T-cell (primary cell): Measurements from ENCODE around the gene CSDE1. TPM values are rescaled to one million over a fixed set of nuclear protein-coding genes. Genes with fewer than 3 reads are reported as not detected.

Experiments
- ATAC-seq, 4 experiments: fragments of 200-7000 bp in 3 of 4; fragments of 150-1000 bp in 1 of 4; cut with Tn5 transposase; replicated peaks in 1 of 4; 1 replicate in 3 of 4; 2 replicates in 1 of 4; pipeline ENCODE4 v1.10.0; 2021; ENCODE audit warnings: moderate library complexity in 3 of 4, mild to moderate bottlenecking in 2 of 4, moderate number of reproducible peaks in 1 of 4
- CTCF ChIA-PET, 2 donors: fragments of 300-600 bp; sonication (Branson Sonifier 250); formaldehyde crosslinking; loops; one replicate each; lab custom pipeline; 2022; ENCODE audit warnings: antibody characterized with exemption in 2 of 2; lab: Charles Lee
- POLR2A ChIA-PET, 2 donors: fragments of 300-600 bp; sonication (Branson Sonifier 250); formaldehyde crosslinking; loops; one replicate each; lab custom pipeline; 2022; ENCODE audit warnings: antibody characterized with exemption in 2 of 2; lab: Charles Lee
- DNase-seq, 35 experiments: peaks; one replicate each; pipeline versions ENCODE4 v3.0.0 to v3.0.0-alpha.2; 2013 to 2023
- H3K27ac ChIP-seq: one replicate; pipeline ENCODE4 v1.5.1; 2013; ENCODE audit warnings: low read length
- H3K27me3 ChIP-seq, 2 experiments: replicated peaks in 1 of 2; 1 replicate in 1 of 2; 2 replicates in 1 of 2; pipeline versions ENCODE4 v1.6.1 to v1.7.0; 2013; ENCODE audit warnings: low read length in 1 of 2, mixed read lengths in 1 of 2; ENCODE audit not compliant: control insufficient read depth in 2 of 2, insufficient read depth in 2 of 2; ENCODE audit errors: extremely low read depth in 1 of 2
- H3K36me3 ChIP-seq, 2 donors: 1 replicate in 1 of 2; 2 replicates in 1 of 2; pipeline versions ENCODE4 v1.6.1 to v1.7.0; 2013; ENCODE audit warnings: low read length in 1 of 2; ENCODE audit not compliant: control insufficient read depth in 2 of 2, insufficient read depth in 1 of 2; ENCODE audit errors: extremely low read depth in 1 of 2
- H3K4me1 ChIP-seq, 2 experiments: 1 replicate in 1 of 2; 2 replicates in 1 of 2; pipeline versions ENCODE4 v1.6.1 to v1.7.0; 2013; ENCODE audit warnings: low read length in 2 of 2, mixed read lengths in 1 of 2; ENCODE audit not compliant: insufficient read depth in 2 of 2, control insufficient read depth in 1 of 2; ENCODE audit errors: extremely low read depth in 1 of 2
- H3K4me3 ChIP-seq, 2 donors: 1 replicate in 1 of 2; 2 replicates in 1 of 2; pipeline versions ENCODE4 v1.5.1 to v1.7.0; 2013; ENCODE audit warnings: mild to moderate bottlenecking in 2 of 2, low read length in 1 of 2, moderate library complexity in 1 of 2; ENCODE audit not compliant: control insufficient read depth in 1 of 2; ENCODE audit errors: extremely low read depth in 1 of 2
- H3K9me3 ChIP-seq: 2 replicates; pipeline ENCODE4 v1.7.0; 2013
- H3K27ac Mint-ChIP-seq, 2 donors: one replicate each; pipeline ENCODE4 v1.8.0; 2020 to 2021; ENCODE audit warnings: mild to moderate bottlenecking in 2 of 2, mixed read lengths in 2 of 2
- H3K27me3 Mint-ChIP-seq, 2 donors: one replicate each; pipeline ENCODE4 v1.8.0; 2021 to 2022; ENCODE audit warnings: mixed read lengths in 2 of 2
- H3K36me3 Mint-ChIP-seq: one replicate; pipeline ENCODE4 v1.8.0; 2021; ENCODE audit warnings: mixed read lengths
- H3K4me1 Mint-ChIP-seq, 3 donors: one replicate each; pipeline ENCODE4 v1.8.0; 2020 to 2022; ENCODE audit warnings: mixed read lengths in 3 of 3, mild to moderate bottlenecking in 1 of 3
- H3K4me3 Mint-ChIP-seq, 3 donors: one replicate each; pipeline ENCODE4 v1.8.0; 2020 to 2022; ENCODE audit warnings: mild to moderate bottlenecking in 3 of 3, mixed read lengths in 3 of 3, moderate library complexity in 3 of 3
- H3K9me3 Mint-ChIP-seq, 3 donors: one replicate each; pipeline ENCODE4 v1.8.0; 2020 to 2022; ENCODE audit warnings: mixed read lengths in 3 of 3
- WGBS: methylation state at CpG from one replicate; pipeline ENCODE4 v1.1.5; 2013; ENCODE audit warnings: missing lambda C conversion rate; ENCODE audit not compliant: insufficient coverage; 5-methylcytosine and 5-hydroxymethylcytosine counted together
- total RNA-seq, 35 experiments: library from RNA in 6 of 35; stranded (reverse) in 6 of 35; fragments of 120-200 nt in 1 of 35; gene quantifications; one replicate each; pipeline versions ENCODE4 v1.2.1 to v1.2.4 and lab custom pipeline; 2013 to 2026

Gene CSDE1
- total RNA-seq, 5 donors from 2014 or later (not counting 1 experiment from before 2014, with no cell fraction given): 384 to 623 (median 411) TPM

- DNase-seq (no peak), ATAC-seq (no peak)
- ChIA-PET POLR2A (interaction anchor here (0.6 to 0.7 kb wide), 3 partner anchors 38 to 1850 kb away, joined by 3 to 8 read pairs (median 4); no protein-coding TSS in a partner anchor), CTCF (no interaction called here)
- no peaks in the 10 kb centered on the region for H3K27me3 ChIP-seq
- no peaks in the 10 kb centered on the region for H3K27me3 Mint-ChIP-seq
- no peak overlapping the region for H3K4me3 ChIP-seq
- peaks cover 0 to 6% (median 5%) of the 10 kb centered on the region in 3 donors for H3K9me3 Mint-ChIP-seq
- no peak overlapping the region for H3K4me3 Mint-ChIP-seq
- no peaks in the 10 kb centered on the region for H3K4me1 Mint-ChIP-seq
- H3K4me1 ChIP-seq: no peaks in the 10 kb centered on the region
- H3K36me3 ChIP-seq: peaks cover 0 to 4% of the 10 kb centered on the region in 2 donors
- peaks cover 13% of the 10 kb centered on the region for H3K36me3 Mint-ChIP-seq
- no peak overlapping the region for H3K27ac Mint-ChIP-seq
- WGBS: 100% methylated on average over 2 of the region's 4 CpGs
- no peaks in the 10 kb centered on the region for H3K9me3 ChIP-seq
- no peak overlapping the region for H3K27ac ChIP-seq
Observed at GRCh38 chr1:114764689-114765088, 6.9 kb upstream of the CSDE1 start.

- ChIA-PET POLR2A (no interaction called here), CTCF (interaction anchor here in 1 of 2 donors (2.0 kb wide), 1 partner anchor 22 kb away, joined by 6 read pairs; the partner anchor contains the start of gene SIKE1)
- Histone ChIP-seq H3K27ac (peak overlapping the region; percentile 100), H3K27me3 (no peaks in the 10 kb centered on the region), H3K36me3 (no peaks in the 10 kb centered on the region), H3K9me3 (no peaks in the 10 kb centered on the region), H3K4me1 (peaks cover 23 to 37% of the 10 kb centered on the region in 2 experiments), H3K4me3 (peak overlapping the region; percentile 99 to 100)
- H3K9me3 Mint-ChIP-seq: peaks cover 0 to 4% (median 3%) of the 10 kb centered on the region in 3 donors
- no peaks in the 10 kb centered on the region for H3K27me3 Mint-ChIP-seq
- 83% methylated on average over 1 of the region's 6 CpGs for WGBS
- H3K4me1 Mint-ChIP-seq: peaks cover 44 to 50% (median 48%) of the 10 kb centered on the region in 3 donors
- peak overlapping the region; percentile 99 for H3K27ac Mint-ChIP-seq
- H3K36me3 Mint-ChIP-seq: peaks cover 6% of the 10 kb centered on the region
- peak overlapping the region; percentile 99 to 100 (median 99) for H3K4me3 Mint-ChIP-seq
- no peak for ATAC-seq
- DNase-seq: no peak
Observed at GRCh38 chr1:114758256-114758832, 560 bp upstream of the CSDE1 start.

- Histone ChIP-seq H3K9me3 (no peaks in the 10 kb centered on the region), H3K27me3 (no peaks in the 10 kb centered on the region), H3K27ac (peak overlapping the region; percentile 100), H3K36me3 (peaks cover 0 to 5% of the 10 kb centered on the region in 2 donors), H3K4me3 (peak overlapping the region; percentile 99 to 100), H3K4me1 (peaks cover 34 to 46% of the 10 kb centered on the region in 2 experiments)
- Mint-ChIP-seq H3K27me3 (no peaks in the 10 kb centered on the region), H3K36me3 (peaks cover 5% of the 10 kb centered on the region), H3K9me3 (no peaks in the 10 kb centered on the region), H3K4me1 (peaks cover 56 to 63% (median 61%) of the 10 kb centered on the region in 3 donors), H3K4me3 (peak overlapping the region; percentile 99 to 100 (median 99)), H3K27ac (peak overlapping the region; percentile 99)
- ChIA-PET POLR2A (interaction anchor here in 1 of 2 donors (0.6 to 1.2 kb wide), 6 partner anchors 23 to 945 kb away, joined by 3 to 16 read pairs (median 3); partner anchors contain the start of genes RSBN1 and SIKE1), CTCF (interaction anchor here in 1 of 2 donors (2.0 kb wide), 1 partner anchor 24 kb away, joined by 6 read pairs; the partner anchor contains the start of gene SIKE1)
- under 1% methylated on average over 13 of the region's 17 CpGs for WGBS
- no peak for ATAC-seq
- peak in 7 of 35 experiments; percentile 3 to 16 (median 8) for DNase-seq
Observed at GRCh38 chr1:114756949-114757454, 782 bp downstream of the CSDE1 start.

- 18% methylated on average over 8 of the region's 14 CpGs for WGBS
- Mint-ChIP-seq H3K27ac (peak overlapping the region; percentile 99), H3K4me3 (peak overlapping the region; percentile 99 to 100 (median 99)), H3K36me3 (peaks cover 5% of the 10 kb centered on the region), H3K27me3 (no peaks in the 10 kb centered on the region), H3K9me3 (no peaks in the 10 kb centered on the region), H3K4me1 (peaks cover 64 to 71% (median 68%) of the 10 kb centered on the region in 3 donors)
- H3K36me3 ChIP-seq: peaks cover 0 to 5% of the 10 kb centered on the region in 2 donors
- DNase-seq (peak in 1 of 35 experiments; percentile 42), ATAC-seq (no peak)
- no peaks in the 10 kb centered on the region for H3K27me3 ChIP-seq
- ChIA-PET CTCF (interaction anchor here in 1 of 2 donors (2.0 kb wide), 1 partner anchor 24 kb away, joined by 6 read pairs; the partner anchor contains the start of gene SIKE1), POLR2A (interaction anchor here in 1 of 2 donors (0.6 to 1.5 kb wide), 3 partner anchors 11 to 944 kb away, joined by 3 to 16 read pairs (median 5); partner anchors contain the start of gene RSBN1)
- no peaks in the 10 kb centered on the region for H3K9me3 ChIP-seq
- H3K4me1 ChIP-seq: peaks cover 38 to 51% of the 10 kb centered on the region in 2 experiments
- peak overlapping the region; percentile 99 to 100 for H3K4me3 ChIP-seq
- peak overlapping the region; percentile 100 for H3K27ac ChIP-seq
Observed at GRCh38 chr1:114756009-114756892, 1.5 kb downstream of the CSDE1 start.

- H3K27me3 Mint-ChIP-seq: no peaks in the 10 kb centered on the region
- H3K27ac Mint-ChIP-seq: peak overlapping the region; percentile 99
- ChIA-PET POLR2A (interaction anchor here (0.7 to 1.5 kb wide), 4 partner anchors 10 to 943 kb away, joined by 3 to 5 read pairs (median 3); partner anchors contain the start of gene RSBN1 (in 1 of the 2)), CTCF (no interaction called here)
- peaks cover 74 to 81% (median 78%) of the 10 kb centered on the region in 3 donors for H3K4me1 Mint-ChIP-seq
- Histone ChIP-seq H3K27me3 (no peaks in the 10 kb centered on the region), H3K27ac (peak overlapping the region; percentile 100), H3K4me1 (peaks cover 38 to 59% of the 10 kb centered on the region in 2 experiments), H3K4me3 (no peak overlapping the region), H3K36me3 (peaks cover 0 to 5% of the 10 kb centered on the region in 2 donors), H3K9me3 (no peaks in the 10 kb centered on the region)
- peaks cover 7% of the 10 kb centered on the region for H3K36me3 Mint-ChIP-seq
- 43% methylated on average over 1 of the region's 7 CpGs for WGBS
- peak overlapping the region; percentile 99 to 100 (median 99) for H3K4me3 Mint-ChIP-seq
- no peaks in the 10 kb centered on the region for H3K9me3 Mint-ChIP-seq
- ATAC-seq (no peak), DNase-seq (no peak)
Observed at GRCh38 chr1:114755006-114755931, 2.5 kb downstream of the CSDE1 start.
